Measurements from ENCODE around the gene APBB2.

- TF ChIP-seq CTCF (IDR thresholded peaks at IDR 0.05 in 2 of 3, conservative IDR thresholded peaks at IDR 0.05 in 1 of 3; ENCODE audit: control insufficient read depth in 2 of 3, extremely low read depth in 1 of 3, insufficient read depth in 1 of 3, low read depth in 3 of 3, low read length in 3 of 3) (no peak), USF2 (IDR thresholded peaks at IDR 0.05; ENCODE audit: borderline replicate concordance, low read depth, low read length) (no peak), FOS (IDR thresholded peaks at IDR 0.05; ENCODE audit: borderline replicate concordance, extremely low read depth, insufficient read length) (no peak), ZZZ3 (IDR thresholded peaks at IDR 0.05; ENCODE audit: control insufficient read depth, insufficient read length, low read depth) (no peak), POLR2A (IDR thresholded peaks at IDR 0.05; ENCODE audit: low read depth, low read length) (no peak), ATF2 (IDR thresholded peaks at IDR 0.05; ENCODE audit: low read length) (no peak), ZBED1 (IDR thresholded peaks at IDR 0.05; ENCODE audit: borderline replicate concordance) (no peak), BRCA1 (IDR thresholded peaks at IDR 0.05; ENCODE audit: low read depth, low read length) (no peak), DPF2 (IDR thresholded peaks at IDR 0.05) (no peak), YY1 (IDR thresholded peaks at IDR 0.05; ENCODE audit: low read depth, low read length) (no peak), RCOR1 (conservative IDR thresholded peaks at IDR 0.05; ENCODE audit: low read depth, low read length) (no peak), TAF1 (IDR thresholded peaks at IDR 0.05; ENCODE audit: borderline replicate concordance, low read depth, low read length) (no peak), JUNB (IDR thresholded peaks at IDR 0.05) (no peak)
Observed at GRCh38 chr4:40967550-40967949, 246.8 kb downstream of the APBB2 start.
